ENCODE data around the gene EZH1.

DNA sequence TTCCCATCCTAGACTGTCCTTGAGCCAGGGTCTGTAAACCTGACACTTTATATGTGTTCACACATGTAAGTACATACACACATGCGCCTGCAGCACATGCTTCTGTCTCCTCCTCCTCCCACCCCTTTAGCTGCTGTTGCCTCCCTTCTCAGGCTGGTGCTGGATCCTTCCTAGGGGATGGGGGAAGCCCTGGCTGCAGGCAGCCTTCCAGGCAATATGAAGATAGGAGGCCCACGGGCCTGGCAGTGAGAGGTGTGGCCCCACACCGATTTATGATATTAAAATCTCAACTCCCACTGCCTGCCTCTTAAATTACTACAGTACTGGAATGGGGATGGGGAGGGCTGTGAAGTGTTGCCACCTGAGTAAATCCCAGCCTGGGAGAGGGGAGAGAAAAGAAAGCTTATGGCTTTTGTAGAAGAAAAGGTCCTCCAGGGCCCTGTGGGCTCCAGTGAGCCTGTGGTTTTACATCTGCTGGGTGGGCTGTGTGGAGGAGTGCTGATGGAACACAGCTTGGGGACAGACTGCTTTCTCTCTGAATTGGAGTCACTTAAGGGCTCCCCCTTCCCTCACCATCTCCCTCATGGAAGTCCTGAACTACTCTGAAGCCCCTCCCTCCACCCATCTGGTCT lies 34.6 kb upstream of the EZH1 start:
- TF ChIP-seq, protein P1, sequence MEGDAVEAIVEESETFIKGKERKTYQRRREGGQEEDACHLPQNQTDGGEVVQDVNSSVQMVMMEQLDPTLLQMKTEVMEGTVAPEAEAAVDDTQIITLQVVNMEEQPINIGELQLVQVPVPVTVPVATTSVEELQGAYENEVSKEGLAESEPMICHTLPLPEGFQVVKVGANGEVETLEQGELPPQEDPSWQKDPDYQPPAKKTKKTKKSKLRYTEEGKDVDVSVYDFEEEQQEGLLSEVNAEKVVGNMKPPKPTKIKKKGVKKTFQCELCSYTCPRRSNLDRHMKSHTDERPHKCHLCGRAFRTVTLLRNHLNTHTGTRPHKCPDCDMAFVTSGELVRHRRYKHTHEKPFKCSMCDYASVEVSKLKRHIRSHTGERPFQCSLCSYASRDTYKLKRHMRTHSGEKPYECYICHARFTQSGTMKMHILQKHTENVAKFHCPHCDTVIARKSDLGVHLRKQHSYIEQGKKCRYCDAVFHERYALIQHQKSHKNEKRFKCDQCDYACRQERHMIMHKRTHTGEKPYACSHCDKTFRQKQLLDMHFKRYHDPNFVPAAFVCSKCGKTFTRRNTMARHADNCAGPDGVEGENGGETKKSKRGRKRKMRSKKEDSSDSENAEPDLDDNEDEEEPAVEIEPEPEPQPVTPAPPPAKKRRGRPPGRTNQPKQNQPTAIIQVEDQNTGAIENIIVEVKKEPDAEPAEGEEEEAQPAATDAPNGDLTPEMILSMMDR (IDR thresholded peaks at IDR 0.05): no peak
- TF ChIP-seq POLR2A (IDR thresholded peaks at IDR 0.05) (no peak), EP300 (IDR thresholded peaks at IDR 0.05) (no peak)
